ENCODE results near the gene LMNB1. TPM values are rescaled to one million over a fixed set of nuclear protein-coding genes. Genes with fewer than 3 reads are reported as not detected.

The LMNB1 gene
- polyA plus RNA-seq, 3 donors: 18.0 to 33.0 (median 28.2) TPM

- Histone ChIP-seq H3K27ac (ENCODE audit: low read depth in 1 of 2, low read length in 2 of 2) (peak overlapping the region in 1 of 2 donors; percentile 70), H3K9ac (ENCODE audit: insufficient read depth, low read length, poor library complexity, severe bottlenecking) (no peak overlapping the region), H3K79me2 (ENCODE audit: insufficient read depth, low read length) (no peaks in the 10 kb centered on the region), H2AFZ (ENCODE audit: insufficient read depth, low read depth, low read length, poor library complexity, severe bottlenecking) (no peak overlapping the region), H3K9me3 (replicated peaks in 1 of 2; ENCODE audit: control insufficient read depth in 1 of 2, insufficient read depth in 1 of 2, low read length in 2 of 2) (no peaks in the 10 kb centered on the region), H3K27me3 (ENCODE audit: control insufficient read depth in 2 of 2, insufficient read depth in 2 of 2, low read length in 2 of 2) (no peaks in the 10 kb centered on the region), H3K4me3 (replicated peaks in 1 of 3; ENCODE audit: low read depth in 2 of 3, low read length in 3 of 3) (no peak overlapping the region), H3K36me3 (replicated peaks in 1 of 2; ENCODE audit: control insufficient read depth in 1 of 2, insufficient read depth in 2 of 2, low read length in 2 of 2) (no peaks in the 10 kb centered on the region), H3K4me1 (ENCODE audit: control insufficient read depth in 1 of 2, insufficient read depth in 2 of 2, low read length in 2 of 2) (peaks cover 6 to 9% of the 10 kb centered on the region in 2 donors), H3K4me2 (replicated peaks; ENCODE audit: extremely low read depth, low read length, poor library complexity, severe bottlenecking) (no peak overlapping the region), H4K20me1 (ENCODE audit: insufficient read depth, low read length) (no peaks in the 10 kb centered on the region)
- intact Hi-C loops (cut with micrococcal nuclease): no loop called here
- peaks cover 36% of the 10 kb centered on the region for H3K4me1 Mint-ChIP-seq
- no peak for TF ChIP-seq CTCF (IDR thresholded peaks at IDR 0.05)
- H3K4me3 Mint-ChIP-seq: no peak overlapping the region
- DNase-seq: no peak
- H3K27me3 Mint-ChIP-seq (ENCODE audit: low read depth in 3 of 3): no peaks in the 10 kb centered on the region
- H3K36me3 Mint-ChIP-seq: peaks cover under 1 to 19% of the 10 kb centered on the region in 2 donors
- H3K27ac Mint-ChIP-seq: no peak overlapping the region
- peaks cover 0 to 2% (median 0%) of the 10 kb centered on the region in 7 donors for H3K9me3 Mint-ChIP-seq
Measured at GRCh38 chr5:126846344-126846743, 69.4 kb downstream of the LMNB1 start.

- no peaks in the 10 kb centered on the region for H3K9me3 ChIP-seq (replicated peaks in 1 of 2; ENCODE audit: control insufficient read depth in 1 of 2, insufficient read depth in 1 of 2, low read length in 2 of 2)
- no peaks in the 10 kb centered on the region for H3K79me2 ChIP-seq (ENCODE audit: insufficient read depth, low read length)
- H3K36me3 ChIP-seq (replicated peaks in 1 of 2; ENCODE audit: control insufficient read depth in 1 of 2, insufficient read depth in 2 of 2, low read length in 2 of 2): no peaks in the 10 kb centered on the region
- no peak overlapping the region for H3K27ac ChIP-seq (ENCODE audit: low read depth in 1 of 2, low read length in 2 of 2)
- TF ChIP-seq CTCF (IDR thresholded peaks at IDR 0.05): no peak
- no peaks in the 10 kb centered on the region for H3K27me3 ChIP-seq (ENCODE audit: control insufficient read depth in 2 of 2, insufficient read depth in 2 of 2, low read length in 2 of 2)
- no peak overlapping the region for H3K4me3 ChIP-seq (replicated peaks in 1 of 3; ENCODE audit: low read depth in 2 of 3, low read length in 3 of 3)
- H2AFZ ChIP-seq (ENCODE audit: insufficient read depth, low read depth, low read length, poor library complexity, severe bottlenecking): no peak overlapping the region
- peaks cover 36% of the 10 kb centered on the region for H3K4me1 Mint-ChIP-seq
- H3K36me3 Mint-ChIP-seq: peaks cover 6 to 23% of the 10 kb centered on the region in 2 donors
- H3K9ac ChIP-seq (ENCODE audit: insufficient read depth, low read length, poor library complexity, severe bottlenecking): no peak overlapping the region
- H3K27me3 Mint-ChIP-seq (ENCODE audit: low read depth in 3 of 3): no peaks in the 10 kb centered on the region
- peak overlapping the region in 3 of 7 donors; percentile 21 to 36 (median 27) for H3K27ac Mint-ChIP-seq
- no peak overlapping the region for H3K4me2 ChIP-seq (replicated peaks; ENCODE audit: extremely low read depth, low read length, poor library complexity, severe bottlenecking)
- intact Hi-C loops (cut with micrococcal nuclease): no loop called here
- no peaks in the 10 kb centered on the region for H4K20me1 ChIP-seq (ENCODE audit: insufficient read depth, low read length)
- no peak for DNase-seq
- no peak overlapping the region for H3K4me3 Mint-ChIP-seq
- peaks cover 0 to 2% (median 0%) of the 10 kb centered on the region in 7 donors for H3K9me3 Mint-ChIP-seq
- peaks cover 6 to 9% of the 10 kb centered on the region in 2 donors for H3K4me1 ChIP-seq (ENCODE audit: control insufficient read depth in 1 of 2, insufficient read depth in 2 of 2, low read length in 2 of 2)
- 94% methylated on average over 2 of the region's 5 CpGs for WGBS (ENCODE audit: insufficient coverage)
Measured at GRCh38 chr5:126846744-126847455, 70.0 kb downstream of the LMNB1 start.

Data from CD14-positive monocyte (primary cell).